GM12878 (cell line): ENCODE data around the gene SLC38A2. TPM values are rescaled to one million over a fixed set of nuclear protein-coding genes. Genes with fewer than 3 reads are reported as not detected.

Experiments
- FOXM1 ChIP-seq: IDR thresholded peaks from 2 replicates; pipeline ENCODE4 v1.6.1; 2012; ENCODE audit warnings: low read depth, mild to moderate bottlenecking, inconsistent platforms, low read length, moderate library complexity
- IKZF1 ChIP-seq: fragments of 450-650 bp; conservative IDR thresholded peaks from 2 replicates; pipeline ENCODE4 v1.6.1; 2017; ENCODE audit warnings: antibody characterized with exemption, mild to moderate bottlenecking
- NFYA ChIP-seq: IDR thresholded peaks from 2 replicates; pipeline ENCODE4 v1.6.1; 2011; ENCODE audit warnings: low read depth, mild to moderate bottlenecking, low read length, improper control_type of control experiment, borderline replicate concordance
- PAX8 ChIP-seq: fragments of 450-650 bp; IDR thresholded peaks from 2 replicates; pipeline ENCODE4 v1.6.1; 2017; ENCODE audit warnings: mild to moderate bottlenecking, moderate library complexity
- POLR2AphosphoS5 ChIP-seq: IDR thresholded peaks from 2 replicates; pipeline ENCODE4 v1.6.1; 2011; ENCODE audit warnings: mild to moderate bottlenecking, low read length, inconsistent platforms
- RAD21 ChIP-seq: IDR thresholded peaks from 2 replicates; pipeline ENCODE4 v1.6.1; 2011; ENCODE audit warnings: mild to moderate bottlenecking, low read depth, low read length, moderate library complexity; ENCODE audit not compliant: insufficient read depth
- RB1 ChIP-seq: fragments of 450-650 bp; formaldehyde crosslinking; IDR thresholded peaks from 2 replicates; pipeline ENCODE4 v1.6.1; 2017; ENCODE audit warnings: mild to moderate bottlenecking, borderline replicate concordance
- RELA ChIP-seq: fragments of 450-650 bp; IDR thresholded peaks from 2 replicates; pipeline ENCODE4 v1.8.0; 2014; ENCODE audit warnings: borderline replicate concordance; ENCODE audit not compliant: partially characterized antibody
- RFX5 ChIP-seq: IDR thresholded peaks from 2 replicates; pipeline ENCODE4 v1.6.1; 2011; ENCODE audit warnings: low read depth, low read length, improper control_type of control experiment
- TCF7 ChIP-seq: IDR thresholded peaks from 2 replicates; pipeline ENCODE4 v1.6.1; 2014; ENCODE audit warnings: antibody characterized with exemption, borderline replicate concordance
- ZNF207 ChIP-seq: fragments of 450-650 bp; IDR thresholded peaks from 2 replicates; pipeline ENCODE4 v1.6.1; 2014; ENCODE audit warnings: antibody characterized with exemption, mild to moderate bottlenecking, borderline replicate concordance
- polyA plus RNA-seq, 11 experiments: library from polyadenylated mRNA; depleted of rRNA in 4 of 11; unstranded in 6 of 11; stranded (reverse) in 5 of 11; fragments of >200 nt; fragmentation: Nextera tagmentation in 4 of 11; fragmentation: Illumina TruSeq in 1 of 11; extraction: Ambion mirVana in 4 of 11; extraction: Trizol in 1 of 11; gene quantifications; 1 replicate in 1 of 11; 2 replicates in 10 of 11; pipeline versions ENCODE4 v1.2.1 to v1.2.3, GENCODE V29; 2011 to 2016; ENCODE audit warnings: inconsistent platforms in 2 of 11, missing spikeins in 2 of 11, low read depth in 1 of 11
- total RNA-seq, 4 experiments: library from RNA; depleted of rRNA in 3 of 4; stranded (reverse); fragments of >200 nt in 3 of 4; fragmentation: Illumina TruSeq in 1 of 4; extraction: Trizol in 1 of 4; gene quantifications; 2 replicates each; pipeline versions ENCODE4 v1.2.1 to v1.2.3, GENCODE V29; 2013 to 2021
- TF ChIP-seq, protein P1 (sequence below): fragments of 450-650 bp; IDR thresholded peaks from 2 replicates; pipeline ENCODE4 v1.6.1; 2017; ENCODE audit warnings: borderline replicate concordance
- TF ChIP-seq, protein P2 (sequence below): fragments of 450-650 bp; IDR thresholded peaks from 2 replicates; pipeline ENCODE4 v1.6.1; 2016; ENCODE audit warnings: mild to moderate bottlenecking
- TF ChIP-seq, protein P3 (sequence below): fragments of 450-650 bp; IDR thresholded peaks from 2 replicates; pipeline ENCODE4 v1.6.1; 2014; ENCODE audit warnings: mild to moderate bottlenecking
- TF ChIP-seq, protein P4 (sequence below): IDR thresholded peaks from 2 replicates; pipeline ENCODE4 v1.6.1; 2012; ENCODE audit warnings: improper control_type of control experiment, low read depth, low read length; ENCODE audit not compliant: insufficient replicate concordance
- TF ChIP-seq, protein P5 (sequence below): fragments of 450-650 bp; IDR thresholded peaks from 2 replicates; pipeline ENCODE4 v1.6.1; 2017; ENCODE audit warnings: low read depth, mild to moderate bottlenecking, moderate library complexity

The SLC38A2 gene
- total and polyA plus RNA-seq, 10 of the 15 experiments (the other 5 are each of a cell fraction or from before 2014, with no cell fraction given): 36.2 to 118 (median 79.8) TPM

DNA sequence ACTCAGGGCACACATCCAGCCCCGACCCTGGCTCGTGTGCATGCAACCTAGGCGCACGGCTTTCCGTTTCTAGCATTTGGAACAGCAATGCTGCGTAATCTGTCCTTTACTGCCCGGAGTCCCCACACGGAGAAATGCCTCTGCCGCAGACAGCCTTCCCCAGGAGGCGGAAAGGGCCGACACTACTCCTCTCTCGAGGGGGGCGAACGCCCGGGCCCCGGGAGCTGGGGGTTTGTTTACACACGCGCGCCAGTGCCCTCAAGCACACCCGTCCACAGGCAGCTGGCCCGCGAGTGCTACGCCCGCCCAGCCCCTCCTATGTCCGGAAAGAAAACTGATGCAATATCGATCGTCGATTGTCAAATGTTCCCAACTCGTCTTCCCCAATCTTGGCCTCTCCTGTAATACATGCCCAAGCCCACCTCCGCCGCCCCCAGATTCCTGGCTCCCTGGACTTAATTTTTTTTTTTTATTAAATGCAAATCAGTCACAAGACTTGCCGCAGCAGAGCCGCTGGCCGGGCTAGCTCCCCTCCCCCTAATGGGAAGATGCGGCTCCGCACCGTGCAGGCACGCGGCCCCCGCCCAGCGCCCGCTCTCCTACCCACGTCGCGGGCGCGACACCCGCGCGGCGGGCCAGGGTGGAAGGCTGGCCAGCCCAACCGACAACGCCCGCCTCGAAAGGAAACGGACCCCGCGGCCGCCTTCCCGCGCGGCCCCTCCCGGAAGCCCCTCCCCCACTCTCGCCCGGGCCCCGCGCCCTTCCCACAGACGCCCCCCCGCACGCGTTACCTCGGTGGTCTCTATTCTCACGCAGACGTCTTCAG is 642 bp downstream of the SLC38A2 start (continued):
- TF ChIP-seq, protein P1, sequence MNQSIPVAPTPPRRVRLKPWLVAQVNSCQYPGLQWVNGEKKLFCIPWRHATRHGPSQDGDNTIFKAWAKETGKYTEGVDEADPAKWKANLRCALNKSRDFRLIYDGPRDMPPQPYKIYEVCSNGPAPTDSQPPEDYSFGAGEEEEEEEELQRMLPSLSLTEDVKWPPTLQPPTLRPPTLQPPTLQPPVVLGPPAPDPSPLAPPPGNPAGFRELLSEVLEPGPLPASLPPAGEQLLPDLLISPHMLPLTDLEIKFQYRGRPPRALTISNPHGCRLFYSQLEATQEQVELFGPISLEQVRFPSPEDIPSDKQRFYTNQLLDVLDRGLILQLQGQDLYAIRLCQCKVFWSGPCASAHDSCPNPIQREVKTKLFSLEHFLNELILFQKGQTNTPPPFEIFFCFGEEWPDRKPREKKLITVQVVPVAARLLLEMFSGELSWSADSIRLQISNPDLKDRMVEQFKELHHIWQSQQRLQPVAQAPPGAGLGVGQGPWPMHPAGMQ: no peak
- TF ChIP-seq RAD21 (no peak), FOXM1 (0 out of 2 replicates have a peak, but pooled peaks have one; percentile 12), ZNF207 (no peak), RELA (no peak), NFYA (no peak), PAX8 (no peak), TCF7 (no peak), POLR2AphosphoS5 (peak; percentile 35; the same call in 1 of the 2 replicates), RFX5 (no peak), IKZF1 (no peak; the same call in 1 of the 2 replicates), RB1 (peak; percentile 73; the same call in 1 of the 2 replicates)
- TF ChIP-seq, protein P2, sequence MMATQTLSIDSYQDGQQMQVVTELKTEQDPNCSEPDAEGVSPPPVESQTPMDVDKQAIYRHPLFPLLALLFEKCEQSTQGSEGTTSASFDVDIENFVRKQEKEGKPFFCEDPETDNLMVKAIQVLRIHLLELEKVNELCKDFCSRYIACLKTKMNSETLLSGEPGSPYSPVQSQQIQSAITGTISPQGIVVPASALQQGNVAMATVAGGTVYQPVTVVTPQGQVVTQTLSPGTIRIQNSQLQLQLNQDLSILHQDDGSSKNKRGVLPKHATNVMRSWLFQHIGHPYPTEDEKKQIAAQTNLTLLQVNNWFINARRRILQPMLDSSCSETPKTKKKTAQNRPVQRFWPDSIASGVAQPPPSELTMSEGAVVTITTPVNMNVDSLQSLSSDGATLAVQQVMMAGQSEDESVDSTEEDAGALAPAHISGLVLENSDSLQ: no peak
- TF ChIP-seq, protein P3, sequence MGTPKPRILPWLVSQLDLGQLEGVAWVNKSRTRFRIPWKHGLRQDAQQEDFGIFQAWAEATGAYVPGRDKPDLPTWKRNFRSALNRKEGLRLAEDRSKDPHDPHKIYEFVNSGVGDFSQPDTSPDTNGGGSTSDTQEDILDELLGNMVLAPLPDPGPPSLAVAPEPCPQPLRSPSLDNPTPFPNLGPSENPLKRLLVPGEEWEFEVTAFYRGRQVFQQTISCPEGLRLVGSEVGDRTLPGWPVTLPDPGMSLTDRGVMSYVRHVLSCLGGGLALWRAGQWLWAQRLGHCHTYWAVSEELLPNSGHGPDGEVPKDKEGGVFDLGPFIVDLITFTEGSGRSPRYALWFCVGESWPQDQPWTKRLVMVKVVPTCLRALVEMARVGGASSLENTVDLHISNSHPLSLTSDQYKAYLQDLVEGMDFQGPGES: no peak
- TF ChIP-seq, protein P4, sequence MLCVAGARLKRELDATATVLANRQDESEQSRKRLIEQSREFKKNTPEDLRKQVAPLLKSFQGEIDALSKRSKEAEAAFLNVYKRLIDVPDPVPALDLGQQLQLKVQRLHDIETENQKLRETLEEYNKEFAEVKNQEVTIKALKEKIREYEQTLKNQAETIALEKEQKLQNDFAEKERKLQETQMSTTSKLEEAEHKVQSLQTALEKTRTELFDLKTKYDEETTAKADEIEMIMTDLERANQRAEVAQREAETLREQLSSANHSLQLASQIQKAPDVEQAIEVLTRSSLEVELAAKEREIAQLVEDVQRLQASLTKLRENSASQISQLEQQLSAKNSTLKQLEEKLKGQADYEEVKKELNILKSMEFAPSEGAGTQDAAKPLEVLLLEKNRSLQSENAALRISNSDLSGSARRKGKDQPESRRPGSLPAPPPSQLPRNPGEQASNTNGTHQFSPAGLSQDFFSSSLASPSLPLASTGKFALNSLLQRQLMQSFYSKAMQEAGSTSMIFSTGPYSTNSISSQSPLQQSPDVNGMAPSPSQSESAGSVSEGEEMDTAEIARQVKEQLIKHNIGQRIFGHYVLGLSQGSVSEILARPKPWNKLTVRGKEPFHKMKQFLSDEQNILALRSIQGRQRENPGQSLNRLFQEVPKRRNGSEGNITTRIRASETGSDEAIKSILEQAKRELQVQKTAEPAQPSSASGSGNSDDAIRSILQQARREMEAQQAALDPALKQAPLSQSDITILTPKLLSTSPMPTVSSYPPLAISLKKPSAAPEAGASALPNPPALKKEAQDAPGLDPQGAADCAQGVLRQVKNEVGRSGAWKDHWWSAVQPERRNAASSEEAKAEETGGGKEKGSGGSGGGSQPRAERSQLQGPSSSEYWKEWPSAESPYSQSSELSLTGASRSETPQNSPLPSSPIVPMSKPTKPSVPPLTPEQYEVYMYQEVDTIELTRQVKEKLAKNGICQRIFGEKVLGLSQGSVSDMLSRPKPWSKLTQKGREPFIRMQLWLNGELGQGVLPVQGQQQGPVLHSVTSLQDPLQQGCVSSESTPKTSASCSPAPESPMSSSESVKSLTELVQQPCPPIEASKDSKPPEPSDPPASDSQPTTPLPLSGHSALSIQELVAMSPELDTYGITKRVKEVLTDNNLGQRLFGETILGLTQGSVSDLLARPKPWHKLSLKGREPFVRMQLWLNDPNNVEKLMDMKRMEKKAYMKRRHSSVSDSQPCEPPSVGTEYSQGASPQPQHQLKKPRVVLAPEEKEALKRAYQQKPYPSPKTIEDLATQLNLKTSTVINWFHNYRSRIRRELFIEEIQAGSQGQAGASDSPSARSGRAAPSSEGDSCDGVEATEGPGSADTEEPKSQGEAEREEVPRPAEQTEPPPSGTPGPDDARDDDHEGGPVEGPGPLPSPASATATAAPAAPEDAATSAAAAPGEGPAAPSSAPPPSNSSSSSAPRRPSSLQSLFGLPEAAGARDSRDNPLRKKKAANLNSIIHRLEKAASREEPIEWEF: no peak
- TF ChIP-seq, protein P5, sequence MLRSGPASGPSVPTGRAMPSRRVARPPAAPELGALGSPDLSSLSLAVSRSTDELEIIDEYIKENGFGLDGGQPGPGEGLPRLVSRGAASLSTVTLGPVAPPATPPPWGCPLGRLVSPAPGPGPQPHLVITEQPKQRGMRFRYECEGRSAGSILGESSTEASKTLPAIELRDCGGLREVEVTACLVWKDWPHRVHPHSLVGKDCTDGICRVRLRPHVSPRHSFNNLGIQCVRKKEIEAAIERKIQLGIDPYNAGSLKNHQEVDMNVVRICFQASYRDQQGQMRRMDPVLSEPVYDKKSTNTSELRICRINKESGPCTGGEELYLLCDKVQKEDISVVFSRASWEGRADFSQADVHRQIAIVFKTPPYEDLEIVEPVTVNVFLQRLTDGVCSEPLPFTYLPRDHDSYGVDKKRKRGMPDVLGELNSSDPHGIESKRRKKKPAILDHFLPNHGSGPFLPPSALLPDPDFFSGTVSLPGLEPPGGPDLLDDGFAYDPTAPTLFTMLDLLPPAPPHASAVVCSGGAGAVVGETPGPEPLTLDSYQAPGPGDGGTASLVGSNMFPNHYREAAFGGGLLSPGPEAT: no peak
